OCI-LY3 (cell line): Measurements from ENCODE around the gene TREM1.

Experiments
- CTCF ChIP-seq: fragments of 200-600, 300-600 bp; sonication (generic); IDR thresholded peaks from 2 replicates; pipeline ENCODE4 v1.5.1; 2014; ENCODE audit warnings: antibody characterized with exemption, low read length, low read depth
- EZH2phosphoT487 ChIP-seq: fragments of 200-600 bp; shearing (Covaris generic); IDR thresholded peaks from 2 replicates; pipeline ENCODE4 v1.6.1; 2018; ENCODE audit warnings: antibody characterized with exemption, mixed run types, low read depth

DNA sequence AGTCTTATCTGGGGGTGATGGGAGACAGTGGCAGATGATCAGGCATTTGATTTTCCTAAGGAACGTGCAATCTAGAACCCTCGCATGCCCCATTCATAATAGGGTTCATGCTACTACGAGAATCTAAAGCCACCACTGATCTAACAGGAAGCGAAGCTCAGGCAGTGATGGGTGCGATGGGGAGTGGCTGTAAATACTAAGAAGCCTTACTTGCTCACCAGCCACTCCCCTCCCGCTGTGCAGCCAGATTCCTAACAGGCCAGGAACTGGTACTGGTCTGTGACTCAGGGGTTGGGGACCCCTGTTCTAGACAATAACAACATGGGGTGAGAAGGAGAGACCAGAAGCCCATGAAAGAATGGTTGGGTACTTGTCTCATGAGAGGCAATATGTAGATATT, 53.8 kb downstream of the TREM1 start:
- TF ChIP-seq CTCF (no peak), EZH2phosphoT487 (no peak)
